ENCODE data around the gene WWC2. TPM values are rescaled to one million over a fixed set of nuclear protein-coding genes. Genes with fewer than 3 reads are reported as not detected.

Gene WWC2
- total RNA-seq, 1 experiment from 2014 or later: 39.1 TPM

- Histone ChIP-seq H3K4me1 (ENCODE audit: control insufficient read depth in 1 of 2, insufficient read depth in 2 of 2, low read length in 2 of 2) (no peaks in the 10 kb centered on the region), H4K20me1 (ENCODE audit: insufficient read depth) (peaks cover 3% of the 10 kb centered on the region; the same call in 1 of the 2 replicates), H3K9ac (ENCODE audit: low read length) (no peak overlapping the region), H3K27me3 (ENCODE audit: insufficient read depth, low read length) (no peaks in the 10 kb centered on the region), H3K4me2 (ENCODE audit: low read length) (no peak overlapping the region), H3K36me3 (ENCODE audit: control insufficient read depth in 1 of 2, insufficient read depth in 2 of 2, low read length in 2 of 2) (no peaks in the 10 kb centered on the region), H3K27ac (ENCODE audit: low read depth, low read length) (no peak overlapping the region), H3K4me3 (replicated peaks in 1 of 2; ENCODE audit: low read depth in 1 of 2, low read length in 2 of 2) (no peak overlapping the region), H2AFZ (ENCODE audit: low read depth, low read length, poor library complexity, severe bottlenecking) (no peak overlapping the region), H3K9me2 (ENCODE audit: insufficient read depth) (no peaks in the 10 kb centered on the region), H3K79me2 (ENCODE audit: insufficient read depth, low read length) (no peaks in the 10 kb centered on the region), H3K9me3 (ENCODE audit: control insufficient read depth in 1 of 2, insufficient read depth in 1 of 2, low read depth in 1 of 2, low read length in 2 of 2) (no peaks in the 10 kb centered on the region)
- ChIA-PET RAD21 (ENCODE audit: low non-redundant PET in 1 of 2, low total read pairs in 2 of 2, uncharacterized antibody in 2 of 2, unreplicated experiment in 2 of 2) (no interaction called here), CTCF (no interaction called here), POLR2A (no interaction called here)
- no peak for DNase-seq (ENCODE audit: low read depth, low spot score)
- no TSS peak for BruUV-seq (replicated peaks)
- ATAC-seq: no peak
- intact Hi-C loops (cut with micrococcal nuclease): no loop called here
- TF ChIP-seq SP1 (IDR thresholded peaks at IDR 0.05; ENCODE audit: low read depth): no peak
- TF ChIP-seq REST (IDR thresholded peaks at IDR 0.05; ENCODE audit: low read depth): no peak
- no peak for TF ChIP-seq POLR2A (IDR thresholded peaks at IDR 0.05; ENCODE audit: borderline replicate concordance, extremely low read depth, insufficient read depth, insufficient read length)
- TF ChIP-seq ZBTB33 (IDR thresholded peaks at IDR 0.05; ENCODE audit: extremely low read depth, insufficient replicate concordance, low read length): no peak
- TF ChIP-seq CEBPB (IDR thresholded peaks at IDR 0.05; ENCODE audit: low read depth): no peak
- no peak for TF ChIP-seq TCF7L2 (IDR thresholded peaks at IDR 0.05; ENCODE audit: borderline replicate concordance, extremely low read depth, insufficient read depth, insufficient read length)
- TF ChIP-seq ZNF274 (IDR thresholded peaks at IDR 0.05; ENCODE audit: low read depth, low read length): no peak
- TF ChIP-seq CBX3 (IDR thresholded peaks at IDR 0.05; ENCODE audit: low read depth): no peak
- no peak for TF ChIP-seq EZH2phosphoT487 (IDR thresholded peaks at IDR 0.05; ENCODE audit: borderline replicate concordance)
- TF ChIP-seq EZH2 (IDR thresholded peaks at IDR 0.05): no peak
- TF ChIP-seq RAD21 (IDR thresholded peaks at IDR 0.05; ENCODE audit: low read depth): no peak
- TF ChIP-seq ELF1 (IDR thresholded peaks at IDR 0.05; ENCODE audit: borderline replicate concordance, low read depth): no peak
- no peak for TF ChIP-seq YY1 (IDR thresholded peaks at IDR 0.05; ENCODE audit: extremely low read depth, insufficient replicate concordance, low read depth, low read length)
- no peak for TF ChIP-seq SRF (IDR thresholded peaks at IDR 0.05; ENCODE audit: low read depth)
- TF ChIP-seq JUND (IDR thresholded peaks at IDR 0.05): no peak
- TF ChIP-seq MAX (IDR thresholded peaks at IDR 0.05): no peak
These were observed 121.2 kb downstream of the WWC2 start for GRCh38 chr4:183220236-183220635.
